IMR-90 (cell line): Measurements from ENCODE around the gene KIAA0040. TPM values are rescaled to one million over a fixed set of nuclear protein-coding genes. Genes with fewer than 3 reads are reported as not detected.
A peak's percentile ranks its signal among the peaks of the same experiment; 100 is the strongest.

ENCODE experiments used
- ATAC-seq: fragments of 200-7000 bp; cut with Tn5 transposase; 2 replicates; pipeline ENCODE4 v1.9.1; 2020; ENCODE audit warnings: low read depth, mild to moderate bottlenecking, moderate library complexity
- BruUV-seq: library from RNA; stranded (reverse); fragments of 400-500 nt; replicated peaks from 2 replicates; lab custom pipeline; 2021; lab: Mats Ljungman, UMichigan
- CTCF ChIA-PET: fragments of 300-600 bp; formaldehyde crosslinking; extraction: SDS; loops from one replicate; lab custom pipeline; 2021; ENCODE audit warnings: antibody characterized with exemption; lab: Yijun Ruan, JAX
- POLR2A ChIA-PET: fragments of 300-600 bp; sonication (Branson Sonifier 250); formaldehyde crosslinking; loops from one replicate; lab custom pipeline; 2022; ENCODE audit warnings: antibody characterized with exemption; ENCODE audit not compliant: unreplicated experiment; lab: Charles Lee
- DNase-seq: peaks from one replicate; pipeline ENCODE4 v3.0.0; 2013
- H2AFZ ChIP-seq: replicated peaks from 2 replicates; pipeline ENCODE3; 2013; ENCODE audit warnings: low read length, mild to moderate bottlenecking; ENCODE audit not compliant: poor library complexity
- H2AK5ac ChIP-seq: 2 replicates; pipeline ENCODE4 v1.6.1; 2013; ENCODE audit warnings: low read depth, low read length, inconsistent platforms
- H2AK9ac ChIP-seq: replicated peaks from 2 replicates; pipeline ENCODE3; 2013; ENCODE audit warnings: mild to moderate bottlenecking, low read depth, low read length, moderate library complexity; ENCODE audit not compliant: poor library complexity
- H2BK120ac ChIP-seq: 2 replicates; pipeline ENCODE4 v1.6.1; 2013; ENCODE audit warnings: low read depth, low read length, inconsistent platforms
- H2BK15ac ChIP-seq: 3 replicates; pipeline ENCODE4 v1.6.1; 2013; ENCODE audit warnings: low read depth, low read length, inconsistent platforms
- H2BK20ac ChIP-seq: 2 replicates; pipeline ENCODE4 v1.6.1; 2013; ENCODE audit warnings: low read depth, mild to moderate bottlenecking, inconsistent platforms, low read length, moderate library complexity
- H2BK5ac ChIP-seq: 2 replicates; pipeline ENCODE4 v1.6.1; 2013; ENCODE audit warnings: mild to moderate bottlenecking, low read depth, low read length, inconsistent platforms; ENCODE audit not compliant: poor library complexity, severe bottlenecking
- H3K14ac ChIP-seq: replicated peaks from 2 replicates; pipeline ENCODE4 v1.6.1; 2013; ENCODE audit warnings: low read depth, low read length, inconsistent platforms
- H3K18ac ChIP-seq: 2 replicates; pipeline ENCODE4 v1.6.1; 2013; ENCODE audit warnings: low read depth, low read length, control low read depth
- H3K23ac ChIP-seq: 2 replicates; pipeline ENCODE4 v1.6.1; 2013; ENCODE audit warnings: low read depth, low read length, inconsistent platforms
- H3K27ac ChIP-seq: 2 replicates; pipeline ENCODE4 v1.5.1; 2013; ENCODE audit warnings: mild to moderate bottlenecking, control low read depth, low read length; ENCODE audit not compliant: insufficient read depth
- H3K27me3 ChIP-seq: 2 replicates; pipeline ENCODE4 v1.6.1; 2013; ENCODE audit warnings: low read length; ENCODE audit not compliant: control insufficient read depth, insufficient read depth
- H3K36me3 ChIP-seq: 2 replicates; pipeline ENCODE4 v1.6.1; 2013; ENCODE audit warnings: low read length, mixed read lengths; ENCODE audit not compliant: control insufficient read depth, insufficient read depth
- H3K4ac ChIP-seq: 2 replicates; pipeline ENCODE4 v1.6.1; 2013; ENCODE audit warnings: low read depth, low read length, inconsistent platforms
- H3K4me1 ChIP-seq: 2 replicates; pipeline ENCODE4 v1.6.1; 2013; ENCODE audit warnings: low read length, mixed read lengths; ENCODE audit not compliant: control insufficient read depth, insufficient read depth
- H3K4me2 ChIP-seq: 2 replicates; pipeline ENCODE4 v1.6.1; 2013; ENCODE audit warnings: low read depth, mild to moderate bottlenecking, control low read depth, low read length, moderate library complexity
- H3K4me3 ChIP-seq: 2 replicates; pipeline ENCODE4 v1.5.1; 2013; ENCODE audit warnings: low read depth, mild to moderate bottlenecking, control low read depth, low read length, moderate library complexity; ENCODE audit not compliant: insufficient read depth
- H3K56ac ChIP-seq: 2 replicates; pipeline ENCODE4 v1.6.1; 2013; ENCODE audit warnings: low read length, inconsistent platforms; ENCODE audit not compliant: insufficient read depth; ENCODE audit errors: extremely low read depth
- H3K79me1 ChIP-seq, 2 experiments: 2 replicates each; pipeline ENCODE4 v1.6.1; 2013; ENCODE audit warnings: low read length in 2 of 2, inconsistent platforms in 1 of 2, low read depth in 1 of 2
- H3K9ac ChIP-seq: 2 replicates; pipeline ENCODE4 v1.6.1; 2013; ENCODE audit warnings: low read depth, low read length, control low read depth
- H3K9me1 ChIP-seq: 2 replicates; pipeline ENCODE4 v1.6.1; 2013; ENCODE audit warnings: low read length, inconsistent platforms; ENCODE audit not compliant: insufficient read depth
- H3K9me3 ChIP-seq: 2 replicates; pipeline ENCODE4 v1.6.1; 2013; ENCODE audit warnings: low read length; ENCODE audit not compliant: control insufficient read depth, insufficient read depth
- H4K20me1 ChIP-seq: 2 replicates; pipeline ENCODE4 v1.6.1; 2013; ENCODE audit warnings: low read length, inconsistent platforms; ENCODE audit not compliant: insufficient read depth
- H4K5ac ChIP-seq: 2 replicates; pipeline ENCODE4 v1.6.1; 2013; ENCODE audit warnings: mild to moderate bottlenecking, low read depth, low read length, control low read depth
- H4K8ac ChIP-seq, 2 experiments: 2 replicates each; pipeline ENCODE4 v1.6.1; 2013; ENCODE audit warnings: low read depth in 2 of 2, low read length in 2 of 2, control low read depth in 1 of 2, inconsistent platforms in 1 of 2
- H4K91ac ChIP-seq: 2 replicates; pipeline ENCODE4 v1.6.1; 2013; ENCODE audit warnings: low read depth, low read length, inconsistent platforms; ENCODE audit not compliant: insufficient read depth
- BHLHE40 ChIP-seq: fragments of 150-350 bp; IDR thresholded peaks from 2 replicates; pipeline ENCODE4 v1.6.1; 2016; ENCODE audit warnings: mild to moderate bottlenecking, low read depth, low read length
- CEBPB ChIP-seq: IDR thresholded peaks from 2 replicates; pipeline ENCODE4 v1.6.1; 2012; ENCODE audit warnings: low read depth, low read length, improper control_type of control experiment
- CHD1 ChIP-seq: IDR thresholded peaks from 2 replicates; pipeline ENCODE4 v1.6.1; 2012; ENCODE audit warnings: low read depth, low read length, improper control_type of control experiment
- FOS ChIP-seq: fragments of 150-350 bp; IDR thresholded peaks from 2 replicates; pipeline ENCODE4 v1.6.1; 2016; ENCODE audit warnings: low read depth, low read length
- MXI1 ChIP-seq: IDR thresholded peaks from 2 replicates; pipeline ENCODE4 v1.6.1; 2012; ENCODE audit warnings: low read depth, mild to moderate bottlenecking, low read length, moderate library complexity, borderline replicate concordance
- RAD21 ChIP-seq: IDR thresholded peaks from 2 replicates; pipeline ENCODE4 v1.6.1; 2012; ENCODE audit warnings: low read length, improper control_type of control experiment
- RCOR1 ChIP-seq: IDR thresholded peaks from 2 replicates; pipeline ENCODE4 v1.6.1; 2012; ENCODE audit warnings: mild to moderate bottlenecking, low read length, improper control_type of control experiment; ENCODE audit not compliant: insufficient replicate concordance
- RFX5 ChIP-seq: IDR thresholded peaks from 2 replicates; pipeline ENCODE4 v1.8.0; 2012; ENCODE audit warnings: low read depth, mild to moderate bottlenecking, low read length, moderate library complexity
- SMC3 ChIP-seq: fragments of 150-350 bp; IDR thresholded peaks from 2 replicates; pipeline ENCODE4 v1.6.1; 2016; ENCODE audit warnings: low read depth, mild to moderate bottlenecking, antibody characterized with exemption, low read length, moderate library complexity
- WGBS, 2 experiments: methylation state at CpG; one replicate each; pipeline versions ENCODE4 v1.1.5 to v1.1.7; 2013; ENCODE audit warnings: missing lambda C conversion rate in 2 of 2; ENCODE audit not compliant: insufficient read length in 1 of 2; ENCODE audit errors: extremely low coverage in 2 of 2; 5-methylcytosine and 5-hydroxymethylcytosine counted together
- dilution Hi-C: fragments of 300-500 bp; cut with HindIII; formaldehyde crosslinking; loops from one replicate; pipeline ENCODE4 v1.14.3; 2018; ENCODE audit warnings: low sequenced_read_pairs; ENCODE audit not compliant: unreplicated experiment
- in situ Hi-C: fragments of 300-500 bp; cut with MboI; formaldehyde crosslinking; loops from 3 replicates; pipeline ENCODE4 v1.14.3; 2019; ENCODE audit warnings: low sequenced_read_pairs, inconsistent platforms, mixed read lengths
- intact Hi-C: fragments of 100-400 bp; cut with micrococcal nuclease; formaldehyde crosslinking; loops from 2 replicates; pipeline ENCODE4 v1.10.0; 2022
- polyA plus RNA-seq, 3 experiments: library from polyadenylated mRNA; depleted of rRNA; stranded (reverse); fragments of >200 nt; gene quantifications; 2 replicates each; pipeline ENCODE4 v1.2.3, GENCODE V29; 2012; ENCODE audit warnings: low replicate concordance in 1 of 3
- total RNA-seq: library from RNA; depleted of rRNA; stranded (reverse); fragments of >200 nt; gene quantifications from 2 replicates; pipeline ENCODE4 v1.2.3, GENCODE V29; 2012
- TF ChIP-seq, protein P1 (sequence below): conservative IDR thresholded peaks from 2 replicates; pipeline ENCODE4 v1.5.1; 2012; ENCODE audit warnings: mild to moderate bottlenecking, low read depth, low read length, improper control_type of control experiment
- TF ChIP-seq, protein P2 (sequence below): fragments of 150-350 bp; IDR thresholded peaks from 2 replicates; pipeline ENCODE4 v1.6.1; 2016; ENCODE audit warnings: low read depth, mild to moderate bottlenecking, low read length, moderate library complexity, borderline replicate concordance
- TF ChIP-seq, protein P3 (sequence below): fragments of 150-350 bp; IDR thresholded peaks from 2 replicates; pipeline ENCODE4 v1.6.1; 2017; ENCODE audit warnings: mild to moderate bottlenecking, antibody characterized with exemption, low read length, low read depth

The KIAA0040 gene
- total and polyA plus RNA-seq, 2 of the 4 experiments (the other 2 are of a cell fraction): 0.05 to 0.18 TPM

DNA sequence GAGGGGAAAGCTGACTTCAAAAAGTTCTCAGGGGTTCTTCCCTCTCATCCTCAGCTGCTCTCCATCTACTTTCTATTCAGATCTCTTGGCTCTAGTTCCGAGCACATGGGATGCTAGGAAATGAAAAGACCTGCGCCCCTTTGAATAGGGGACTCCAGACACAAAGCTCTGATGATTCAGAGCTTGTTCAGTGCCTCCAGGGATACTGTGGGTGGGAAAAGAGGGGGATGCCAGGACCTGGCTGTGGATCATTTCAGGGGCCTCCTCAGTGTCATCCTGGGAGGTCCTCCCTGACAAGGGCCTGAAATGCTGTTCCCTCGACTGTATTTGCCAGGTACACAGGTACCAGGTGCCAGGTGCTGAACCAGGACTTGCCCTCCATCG lies 943 bp upstream of the KIAA0040 start:
- no TSS peak for BruUV-seq

More for the DNA sequence above, 943 bp upstream of the KIAA0040 start:
- H3K23ac ChIP-seq: no peak overlapping the region
- intact Hi-C loops: no loop called here
- in situ Hi-C loops: no loop called here
- no peak overlapping the region for H3K27ac ChIP-seq
- WGBS, 2 experiments: 63% methylated on average over 2 of the region's 4 CpGs; no CpG with 5 or more reads in 1 of the 2 experiments
- H2BK15ac ChIP-seq: no peak overlapping the region
- no peaks in the 10 kb centered on the region for H3K9me3 ChIP-seq
- H3K9ac ChIP-seq: no peak overlapping the region
- H4K20me1 ChIP-seq: no peaks in the 10 kb centered on the region
- no peak overlapping the region for H4K5ac ChIP-seq
- H2BK5ac ChIP-seq: no peak overlapping the region
- H2AFZ ChIP-seq: peak overlapping the region; percentile 85
- no peak overlapping the region for H2AK9ac ChIP-seq
- H4K8ac ChIP-seq: no peak overlapping the region
- H3K36me3 ChIP-seq: no peaks in the 10 kb centered on the region
- H4K91ac ChIP-seq: no peak overlapping the region
- H3K18ac ChIP-seq: no peak overlapping the region
- H3K27me3 ChIP-seq: no peaks in the 10 kb centered on the region; the same call in none of the 2 replicates
- DNase-seq (no peak), ATAC-seq (no peak)
- no peak for TF ChIP-seq CEBPB
- TF ChIP-seq, protein P1, sequence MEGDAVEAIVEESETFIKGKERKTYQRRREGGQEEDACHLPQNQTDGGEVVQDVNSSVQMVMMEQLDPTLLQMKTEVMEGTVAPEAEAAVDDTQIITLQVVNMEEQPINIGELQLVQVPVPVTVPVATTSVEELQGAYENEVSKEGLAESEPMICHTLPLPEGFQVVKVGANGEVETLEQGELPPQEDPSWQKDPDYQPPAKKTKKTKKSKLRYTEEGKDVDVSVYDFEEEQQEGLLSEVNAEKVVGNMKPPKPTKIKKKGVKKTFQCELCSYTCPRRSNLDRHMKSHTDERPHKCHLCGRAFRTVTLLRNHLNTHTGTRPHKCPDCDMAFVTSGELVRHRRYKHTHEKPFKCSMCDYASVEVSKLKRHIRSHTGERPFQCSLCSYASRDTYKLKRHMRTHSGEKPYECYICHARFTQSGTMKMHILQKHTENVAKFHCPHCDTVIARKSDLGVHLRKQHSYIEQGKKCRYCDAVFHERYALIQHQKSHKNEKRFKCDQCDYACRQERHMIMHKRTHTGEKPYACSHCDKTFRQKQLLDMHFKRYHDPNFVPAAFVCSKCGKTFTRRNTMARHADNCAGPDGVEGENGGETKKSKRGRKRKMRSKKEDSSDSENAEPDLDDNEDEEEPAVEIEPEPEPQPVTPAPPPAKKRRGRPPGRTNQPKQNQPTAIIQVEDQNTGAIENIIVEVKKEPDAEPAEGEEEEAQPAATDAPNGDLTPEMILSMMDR: no peak
- no peak for TF ChIP-seq FOS
- no peak for TF ChIP-seq RFX5
- no peak for TF ChIP-seq SMC3
- no peak for TF ChIP-seq BHLHE40
- no peak for TF ChIP-seq CHD1
- TF ChIP-seq MXI1: no peak
- TF ChIP-seq RCOR1: no peak
- TF ChIP-seq RAD21: no peak
- TF ChIP-seq, protein P2, sequence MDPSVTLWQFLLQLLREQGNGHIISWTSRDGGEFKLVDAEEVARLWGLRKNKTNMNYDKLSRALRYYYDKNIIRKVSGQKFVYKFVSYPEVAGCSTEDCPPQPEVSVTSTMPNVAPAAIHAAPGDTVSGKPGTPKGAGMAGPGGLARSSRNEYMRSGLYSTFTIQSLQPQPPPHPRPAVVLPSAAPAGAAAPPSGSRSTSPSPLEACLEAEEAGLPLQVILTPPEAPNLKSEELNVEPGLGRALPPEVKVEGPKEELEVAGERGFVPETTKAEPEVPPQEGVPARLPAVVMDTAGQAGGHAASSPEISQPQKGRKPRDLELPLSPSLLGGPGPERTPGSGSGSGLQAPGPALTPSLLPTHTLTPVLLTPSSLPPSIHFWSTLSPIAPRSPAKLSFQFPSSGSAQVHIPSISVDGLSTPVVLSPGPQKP: no peak
- TF ChIP-seq, protein P3, sequence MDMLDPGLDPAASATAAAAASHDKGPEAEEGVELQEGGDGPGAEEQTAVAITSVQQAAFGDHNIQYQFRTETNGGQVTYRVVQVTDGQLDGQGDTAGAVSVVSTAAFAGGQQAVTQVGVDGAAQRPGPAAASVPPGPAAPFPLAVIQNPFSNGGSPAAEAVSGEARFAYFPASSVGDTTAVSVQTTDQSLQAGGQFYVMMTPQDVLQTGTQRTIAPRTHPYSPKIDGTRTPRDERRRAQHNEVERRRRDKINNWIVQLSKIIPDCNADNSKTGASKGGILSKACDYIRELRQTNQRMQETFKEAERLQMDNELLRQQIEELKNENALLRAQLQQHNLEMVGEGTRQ: no peak
- no peaks in the 10 kb centered on the region for H3K79me1 ChIP-seq
- H3K4me1 ChIP-seq: no peaks in the 10 kb centered on the region
- dilution Hi-C loops: no loop called here
- no peaks in the 10 kb centered on the region for H3K9me1 ChIP-seq
- no peak overlapping the region for H3K56ac ChIP-seq
- no peak overlapping the region for H3K4ac ChIP-seq
- no peak overlapping the region for H3K4me3 ChIP-seq
- no peak overlapping the region for H3K14ac ChIP-seq
- no peak overlapping the region for H2BK20ac ChIP-seq
- POLR2A ChIA-PET: interaction anchor here (0.6 kb wide), 1 partner anchor 31 kb away, joined by 3 read pairs; no protein-coding TSS in a partner anchor
- no peak overlapping the region for H2AK5ac ChIP-seq
- no peak overlapping the region for H2BK120ac ChIP-seq
- H3K4me2 ChIP-seq: no peak overlapping the region; the same call in 1 of the 2 replicates
- CTCF ChIA-PET: interaction anchor here (0.7 kb wide), 1 partner anchor 1932 kb away, joined by 4 read pairs; no protein-coding TSS in a partner anchor
